ENCODE results near the gene RERE.

Gene RERE

DNA sequence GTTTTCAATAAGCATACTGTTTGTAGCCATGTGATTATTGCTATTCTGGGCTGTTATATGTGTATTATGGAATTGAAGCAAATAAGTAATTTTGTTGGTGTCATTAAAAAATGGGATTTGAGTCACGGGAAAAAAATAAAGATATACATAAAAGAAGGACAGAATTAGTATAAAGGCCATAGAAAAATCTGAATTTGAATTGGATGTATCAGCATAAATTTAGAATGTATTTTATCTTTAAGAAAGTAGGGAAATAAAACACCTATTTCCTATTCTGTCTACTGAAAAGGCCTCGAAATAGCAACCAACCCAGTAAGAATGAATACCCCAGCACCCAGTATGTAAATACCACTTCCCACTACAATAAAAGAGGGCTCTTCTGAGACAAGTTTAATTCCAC lies 313.6 kb downstream of the RERE start:
- no peak for TF ChIP-seq EP300 (IDR thresholded peaks at IDR 0.05; ENCODE audit: borderline replicate concordance)
- TF ChIP-seq FOXM1 (IDR thresholded peaks at IDR 0.05; ENCODE audit: borderline replicate concordance, low read depth): no peak
- no peak for TF ChIP-seq MAX (IDR thresholded peaks at IDR 0.05)
- TF ChIP-seq USF1 (IDR thresholded peaks at IDR 0.05): no peak
- TF ChIP-seq EGR1 (IDR thresholded peaks at IDR 0.05): no peak
- no peak for TF ChIP-seq ZBTB7A (IDR thresholded peaks at IDR 0.05; ENCODE audit: low read depth)
- no peak for TF ChIP-seq TCF12 (IDR thresholded peaks at IDR 0.05; ENCODE audit: low read depth)

DNA sequence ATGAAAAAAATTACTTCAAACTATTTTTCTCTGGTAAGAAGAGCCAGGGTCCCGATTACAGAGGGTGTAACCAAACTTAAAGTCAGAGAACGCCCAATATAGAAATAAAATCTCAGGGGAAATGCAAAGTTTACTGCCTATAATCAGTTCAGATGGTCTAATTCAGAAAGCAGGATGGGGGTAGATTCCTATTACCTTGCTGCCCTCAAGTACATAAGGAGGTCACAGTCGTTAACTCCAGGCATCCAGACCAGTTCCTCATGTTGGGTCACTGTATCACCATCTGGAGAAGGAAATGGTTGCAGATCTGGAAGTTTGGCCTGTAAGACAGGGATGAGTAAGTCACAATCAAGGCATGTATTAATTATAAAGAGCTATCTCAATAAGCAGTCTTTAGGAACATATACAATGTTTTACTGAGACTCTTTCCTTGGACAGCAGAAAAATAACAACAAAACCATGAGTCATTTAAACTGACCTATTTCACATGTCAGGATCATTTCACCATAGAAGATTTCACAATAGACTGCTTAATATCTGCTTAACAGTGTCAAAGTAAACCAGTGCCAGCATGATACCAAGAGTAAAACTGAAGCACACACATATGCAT lies 320.1 kb downstream of the RERE start:
- TF ChIP-seq MAX (IDR thresholded peaks at IDR 0.05) (no peak), NFIC (IDR thresholded peaks at IDR 0.05) (no peak), RAD21 (IDR thresholded peaks at IDR 0.05; ENCODE audit: low read depth) (no peak), FOXM1 (IDR thresholded peaks at IDR 0.05; ENCODE audit: borderline replicate concordance, low read depth) (no peak), EGR1 (IDR thresholded peaks at IDR 0.05) (no peak), CREB1 (IDR thresholded peaks at IDR 0.05; ENCODE audit: low read depth) (no peak), EP300 (IDR thresholded peaks at IDR 0.05; ENCODE audit: borderline replicate concordance) (no peak), ZBTB7A (IDR thresholded peaks at IDR 0.05; ENCODE audit: low read depth) (no peak), TEAD4 (IDR thresholded peaks at IDR 0.05) (no peak)
- TF ChIP-seq, protein P1, sequence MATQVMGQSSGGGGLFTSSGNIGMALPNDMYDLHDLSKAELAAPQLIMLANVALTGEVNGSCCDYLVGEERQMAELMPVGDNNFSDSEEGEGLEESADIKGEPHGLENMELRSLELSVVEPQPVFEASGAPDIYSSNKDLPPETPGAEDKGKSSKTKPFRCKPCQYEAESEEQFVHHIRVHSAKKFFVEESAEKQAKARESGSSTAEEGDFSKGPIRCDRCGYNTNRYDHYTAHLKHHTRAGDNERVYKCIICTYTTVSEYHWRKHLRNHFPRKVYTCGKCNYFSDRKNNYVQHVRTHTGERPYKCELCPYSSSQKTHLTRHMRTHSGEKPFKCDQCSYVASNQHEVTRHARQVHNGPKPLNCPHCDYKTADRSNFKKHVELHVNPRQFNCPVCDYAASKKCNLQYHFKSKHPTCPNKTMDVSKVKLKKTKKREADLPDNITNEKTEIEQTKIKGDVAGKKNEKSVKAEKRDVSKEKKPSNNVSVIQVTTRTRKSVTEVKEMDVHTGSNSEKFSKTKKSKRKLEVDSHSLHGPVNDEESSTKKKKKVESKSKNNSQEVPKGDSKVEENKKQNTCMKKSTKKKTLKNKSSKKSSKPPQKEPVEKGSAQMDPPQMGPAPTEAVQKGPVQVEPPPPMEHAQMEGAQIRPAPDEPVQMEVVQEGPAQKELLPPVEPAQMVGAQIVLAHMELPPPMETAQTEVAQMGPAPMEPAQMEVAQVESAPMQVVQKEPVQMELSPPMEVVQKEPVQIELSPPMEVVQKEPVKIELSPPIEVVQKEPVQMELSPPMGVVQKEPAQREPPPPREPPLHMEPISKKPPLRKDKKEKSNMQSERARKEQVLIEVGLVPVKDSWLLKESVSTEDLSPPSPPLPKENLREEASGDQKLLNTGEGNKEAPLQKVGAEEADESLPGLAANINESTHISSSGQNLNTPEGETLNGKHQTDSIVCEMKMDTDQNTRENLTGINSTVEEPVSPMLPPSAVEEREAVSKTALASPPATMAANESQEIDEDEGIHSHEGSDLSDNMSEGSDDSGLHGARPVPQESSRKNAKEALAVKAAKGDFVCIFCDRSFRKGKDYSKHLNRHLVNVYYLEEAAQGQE (IDR thresholded peaks at IDR 0.05; ENCODE audit: low read depth): no peak

- TF ChIP-seq EP300 (IDR thresholded peaks at IDR 0.05; ENCODE audit: borderline replicate concordance) (no peak), RAD21 (IDR thresholded peaks at IDR 0.05; ENCODE audit: low read depth) (no peak), TAF1 (IDR thresholded peaks at IDR 0.05; ENCODE audit: low read depth) (no peak), CREB1 (IDR thresholded peaks at IDR 0.05; ENCODE audit: low read depth) (no peak), ZBTB7A (IDR thresholded peaks at IDR 0.05; ENCODE audit: low read depth) (no peak), NFIC (IDR thresholded peaks at IDR 0.05) (no peak), TEAD4 (IDR thresholded peaks at IDR 0.05) (no peak), MAX (IDR thresholded peaks at IDR 0.05) (no peak), FOXM1 (IDR thresholded peaks at IDR 0.05; ENCODE audit: borderline replicate concordance, low read depth) (no peak), YY1 (IDR thresholded peaks at IDR 0.05; ENCODE audit: low read depth) (no peak), TCF12 (IDR thresholded peaks at IDR 0.05; ENCODE audit: low read depth) (no peak), CEBPB (IDR thresholded peaks at IDR 0.05) (no peak)
- TF ChIP-seq, protein P1 (IDR thresholded peaks at IDR 0.05; ENCODE audit: low read depth): no peak
These were observed 321.0 kb downstream of the RERE start for GRCh38 chr1:8496473-8496872.

GRCh38 chr1:8495928-8496401 lies 321.5 kb downstream of the RERE start:
- TF ChIP-seq YY1 (IDR thresholded peaks at IDR 0.05; ENCODE audit: low read depth) (no peak), CREB1 (IDR thresholded peaks at IDR 0.05; ENCODE audit: low read depth) (no peak), RAD21 (IDR thresholded peaks at IDR 0.05; ENCODE audit: low read depth) (no peak), USF1 (IDR thresholded peaks at IDR 0.05) (no peak), TCF12 (IDR thresholded peaks at IDR 0.05; ENCODE audit: low read depth) (no peak), EGR1 (IDR thresholded peaks at IDR 0.05) (no peak), TAF1 (IDR thresholded peaks at IDR 0.05; ENCODE audit: low read depth) (no peak), TEAD4 (IDR thresholded peaks at IDR 0.05) (no peak), NFIC (IDR thresholded peaks at IDR 0.05) (no peak), FOXM1 (IDR thresholded peaks at IDR 0.05; ENCODE audit: borderline replicate concordance, low read depth) (no peak), EP300 (IDR thresholded peaks at IDR 0.05; ENCODE audit: borderline replicate concordance) (no peak), ZBTB7A (IDR thresholded peaks at IDR 0.05; ENCODE audit: low read depth) (no peak), CEBPB (IDR thresholded peaks at IDR 0.05) (no peak), MAX (IDR thresholded peaks at IDR 0.05) (no peak)
- TF ChIP-seq, protein P1 (IDR thresholded peaks at IDR 0.05; ENCODE audit: low read depth): no peak

All from Ishikawa (cell line).